Upper lobe of left lung (tissue), 6 donors: Measurements from ENCODE around the gene PPP1R37. TPM values are rescaled to one million over a fixed set of nuclear protein-coding genes. Genes with fewer than 3 reads are reported as not detected.

Experiments
- ATAC-seq, 2 donors: fragments of 200-7000 bp; cut with Tn5 transposase; one replicate each; pipeline ENCODE4 v1.9.1; 2022; ENCODE audit warnings: mild to moderate bottlenecking in 2 of 2, moderate library complexity in 2 of 2; ENCODE audit not compliant: low FRiP score in 2 of 2
- DNase-seq, 2 donors: peaks; one replicate each; pipeline ENCODE4 v3.0.0-alpha.2; 2019 to 2020
- H3K27ac ChIP-seq, 4 donors: fragments of 200-600 bp; sonication (generic); one replicate each; pipeline ENCODE4 v1.5.1; 2016 to 2019
- H3K27me3 ChIP-seq, 4 donors: fragments of 200-600 bp; sonication (generic); one replicate each; pipeline ENCODE4 v1.5.1; 2017 to 2019
- H3K36me3 ChIP-seq, 4 donors: fragments of 200-600 bp; sonication (generic); one replicate each; pipeline ENCODE4 v1.5.1; 2016 to 2019
- H3K4me1 ChIP-seq, 4 donors: fragments of 200-600 bp; sonication (generic); one replicate each; pipeline ENCODE4 v1.5.1; 2018 to 2019
- H3K4me3 ChIP-seq, 4 donors: fragments of 200-600 bp; sonication (generic); one replicate each; pipeline ENCODE4 v1.5.1; 2017 to 2019; ENCODE audit warnings: mild to moderate bottlenecking in 2 of 4, moderate library complexity in 1 of 4
- H3K9me3 ChIP-seq, 4 donors: fragments of 200-600 bp; sonication (generic); one replicate each; pipeline ENCODE4 v1.5.1; 2018 to 2019
- CTCF ChIP-seq, 6 experiments: fragments of 450-650 bp in 4 of 6; fragments of 200-600 bp in 2 of 6; sonication (generic) in 2 of 6; IDR thresholded peaks; one replicate each; pipeline ENCODE4 v1.5.1; 2016 to 2019; ENCODE audit warnings: antibody characterized with exemption in 6 of 6
- EP300 ChIP-seq, 4 donors: sonication (generic); formaldehyde crosslinking; IDR thresholded peaks; one replicate each; pipeline ENCODE4 v1.5.1; 2017; ENCODE audit warnings: antibody characterized with exemption in 4 of 4, control low read depth in 2 of 4
- POLR2A ChIP-seq, 4 donors: fragments of 450-650 bp; IDR thresholded peaks; one replicate each; pipeline ENCODE4 v1.5.1; 2016 to 2017; ENCODE audit warnings: antibody characterized with exemption in 4 of 4, mild to moderate bottlenecking in 2 of 4
- POLR2AphosphoS5 ChIP-seq, 2 donors: sonication (generic); formaldehyde crosslinking; IDR thresholded peaks; one replicate each; pipeline ENCODE4 v1.5.1; 2017; ENCODE audit warnings: antibody characterized with exemption in 2 of 2
- WGBS, 2 donors: methylation state at CpG; one replicate each; pipeline ENCODE4 v1.1.5; 2017 to 2018; 5-methylcytosine and 5-hydroxymethylcytosine counted together
- total RNA-seq, 6 donors: library from RNA; depleted of rRNA in 4 of 6; stranded (reverse); fragments of >200 nt in 4 of 6; gene quantifications; one replicate each; pipeline versions ENCODE4 v1.1.0 to v1.2.1, GENCODE V29; 2016 to 2021
- donor health status: DM: no; HTN: no; CAD: no; lungs with moderate emphysema.
- donor health status: DM: no; HTN: yes; CAD: no; lungs with severe emphysema.

Gene PPP1R37
- total RNA-seq, 6 donors from 2014 or later: 30.0 to 64.6 (median 37.3) TPM

- 95 to 97% methylated on average over 28 to 36 of the region's 53 CpGs for WGBS, 2 donors
- TF ChIP-seq POLR2A (IDR thresholded peaks at IDR 0.05) (no peak), POLR2AphosphoS5 (IDR thresholded peaks at IDR 0.05) (no peak), CTCF (IDR thresholded peaks at IDR 0.05) (no peak), EP300 (IDR thresholded peaks at IDR 0.05) (no peak)
- H3K9me3 ChIP-seq: no peaks in the 10 kb centered on the region
- no peak overlapping the region for H3K4me3 ChIP-seq
- H3K36me3 ChIP-seq: peaks cover 5 to 65% (median 48%) of the 10 kb centered on the region in 4 donors
- no peak for ATAC-seq
- no peaks in the 10 kb centered on the region for H3K4me1 ChIP-seq
- no peak overlapping the region for H3K27ac ChIP-seq
- H3K27me3 ChIP-seq: no peaks in the 10 kb centered on the region
- peak in 1 of 2 donors; percentile 81 for DNase-seq
Observed at GRCh38 chr19:45144431-45145269, 51.7 kb downstream of the PPP1R37 start.

GRCh38 chr19:45145270-45146189, 52.6 kb downstream of the PPP1R37 start:
- Histone ChIP-seq H3K4me1 (no peaks in the 10 kb centered on the region), H3K36me3 (peaks cover 5 to 62% (median 46%) of the 10 kb centered on the region in 4 donors), H3K4me3 (no peak overlapping the region), H3K27ac (no peak overlapping the region), H3K9me3 (no peaks in the 10 kb centered on the region), H3K27me3 (no peaks in the 10 kb centered on the region)
- TF ChIP-seq POLR2AphosphoS5 (IDR thresholded peaks at IDR 0.05): no peak
- ATAC-seq (no peak), DNase-seq (peak in 1 of 2 donors; percentile 74)
- 97 to 98% methylated on average over 25 to 44 of the region's 54 CpGs for WGBS, 2 donors

- Histone ChIP-seq H3K4me3 (no peak overlapping the region), H3K27ac (no peak overlapping the region), H3K4me1 (peaks cover 0 to under 1% (median 0%) of the 10 kb centered on the region in 4 donors), H3K36me3 (peaks cover 5 to 55% (median 42%) of the 10 kb centered on the region in 4 donors), H3K27me3 (peaks cover 0 to 2% (median 0%) of the 10 kb centered on the region in 4 donors), H3K9me3 (no peaks in the 10 kb centered on the region)
- no peak for TF ChIP-seq POLR2AphosphoS5 (IDR thresholded peaks at IDR 0.05)
- no peak for TF ChIP-seq POLR2A (IDR thresholded peaks at IDR 0.05)
- no peak for TF ChIP-seq CTCF (IDR thresholded peaks at IDR 0.05)
- TF ChIP-seq EP300 (IDR thresholded peaks at IDR 0.05): no peak
- 60 to 81% methylated on average over 1 to 13 of the region's 13 CpGs for WGBS, 2 donors
- ATAC-seq (no peak), DNase-seq (no peak)
Observed at GRCh38 chr19:45146251-45146650, 53.3 kb downstream of the PPP1R37 start.

- 97 to 98% methylated on average over 7 to 15 of the region's 18 CpGs for WGBS, 2 donors
- DNase-seq: peak in 1 of 2 donors; percentile 75
- TF ChIP-seq POLR2AphosphoS5 (IDR thresholded peaks at IDR 0.05) (no peak), POLR2A (IDR thresholded peaks at IDR 0.05) (no peak), EP300 (IDR thresholded peaks at IDR 0.05) (no peak), CTCF (IDR thresholded peaks at IDR 0.05) (no peak)
- peaks cover under 1 to 6% (median 1%) of the 10 kb centered on the region in 4 donors for H3K4me1 ChIP-seq
- H3K27ac ChIP-seq: no peak overlapping the region
- no peaks in the 10 kb centered on the region for H3K9me3 ChIP-seq
- peaks cover 0 to 8% (median 3%) of the 10 kb centered on the region in 4 donors for H3K27me3 ChIP-seq
- no peak for ATAC-seq
- peaks cover under 1 to 50% (median 37%) of the 10 kb centered on the region in 4 donors for H3K36me3 ChIP-seq
- H3K4me3 ChIP-seq: no peak overlapping the region
Observed at GRCh38 chr19:45146741-45147205, 53.8 kb downstream of the PPP1R37 start.
